ENCODE measurements around the gene OPRPN. TPM values are rescaled to one million over a fixed set of nuclear protein-coding genes. Genes with fewer than 3 reads are reported as not detected.

OPRPN gene
- total and polyA plus RNA-seq, 2 of the 8 experiments (the other 6 are each of a cell fraction or from before 2014, with no cell fraction given), result not detected

- Histone ChIP-seq H2AK5ac (ENCODE audit: low read depth, low read length) (no peak overlapping the region), H2AFZ (ENCODE audit: low read length) (no peak overlapping the region), H3K4ac (replicated peaks; ENCODE audit: insufficient read length, low read depth, low read length) (no peak overlapping the region), H3K79me2 (ENCODE audit: control insufficient read depth in 1 of 2, insufficient read depth in 2 of 2, low read length in 2 of 2) (no peaks in the 10 kb centered on the region), H3K9me3 (ENCODE audit: insufficient read depth in 2 of 2, low read depth in 1 of 2, low read length in 1 of 2) (peaks cover 9 to 12% of the 10 kb centered on the region in 2 experiments; a peak in 2 of 4 replicates), H3K9ac (replicated peaks in 1 of 4; ENCODE audit: extremely low read depth in 1 of 4, low read depth in 3 of 4, low read length in 3 of 4) (no peak overlapping the region), H3K23me2 (ENCODE audit: low read depth, low read length) (no peaks in the 10 kb centered on the region), H4K20me1 (replicated peaks in 1 of 2; ENCODE audit: control insufficient read depth in 1 of 2, insufficient read depth in 2 of 2, low read length in 2 of 2) (no peaks in the 10 kb centered on the region), H3K79me1 (ENCODE audit: low read depth, low read length) (no peaks in the 10 kb centered on the region), H3K4me3 (ENCODE audit: extremely low read depth in 1 of 4, insufficient read depth in 2 of 4, low read depth in 3 of 4, low read length in 4 of 4) (no peak overlapping the region), H4K5ac (ENCODE audit: insufficient read length, low read depth, low read length) (no peak overlapping the region), H4K8ac (ENCODE audit: extremely low read depth, insufficient read depth, low read length) (no peak overlapping the region), H2BK120ac (replicated peaks; ENCODE audit: low read depth, low read length) (no peak overlapping the region), H3K23ac (ENCODE audit: insufficient read length) (no peak overlapping the region), H4K91ac (replicated peaks; ENCODE audit: insufficient read length, low read length) (no peak overlapping the region), H3K56ac (replicated peaks; ENCODE audit: insufficient read length, low read depth, low read length) (no peak overlapping the region), H2BK5ac (ENCODE audit: low read depth, low read length) (no peak overlapping the region), H2BK15ac (ENCODE audit: low read length) (no peak overlapping the region), H2BK12ac (ENCODE audit: low read depth, low read length) (no peak overlapping the region), H3K36me3 (ENCODE audit: control insufficient read depth in 2 of 4, insufficient read depth in 4 of 4, low read length in 3 of 4) (no peaks in the 10 kb centered on the region), H3K4me2 (ENCODE audit: insufficient read depth in 1 of 2, low read depth in 2 of 2, low read length in 2 of 2) (no peak overlapping the region), H3K18ac (ENCODE audit: extremely low read depth, low read length) (no peak overlapping the region), H3K27me3 (replicated peaks in 1 of 4; ENCODE audit: control insufficient read depth in 3 of 4, extremely low read depth in 1 of 4, insufficient read depth in 3 of 4, low read length in 3 of 4) (no peaks in the 10 kb centered on the region), H3K4me1 (replicated peaks in 1 of 4; ENCODE audit: control insufficient read depth in 3 of 4, insufficient read depth in 4 of 4, low read length in 3 of 4) (no peaks in the 10 kb centered on the region), H2BK20ac (ENCODE audit: low read length) (no peak overlapping the region), H3K14ac (ENCODE audit: insufficient read length) (no peak overlapping the region), H3K27ac (ENCODE audit: low read depth, low read length) (no peak overlapping the region)
- ChIA-PET CTCF (ENCODE audit: partially characterized antibody) (interaction anchor here (1.0 kb wide), 1 partner anchor 132 kb away, joined by 3 read pairs; no protein-coding TSS in a partner anchor), POLR2A (ENCODE audit: partially characterized antibody) (no interaction called here)
- FAIRE-seq (no peak), DNase-seq (ENCODE audit: low read depth in 1 of 2, low spot score in 2 of 2) (no peak)
- TF ChIP-seq CEBPB (IDR thresholded peaks at IDR 0.05; ENCODE audit: low read depth, low read length) (no peak), CHD2 (IDR thresholded peaks at IDR 0.05; ENCODE audit: low read length) (no peak), TCF12 (IDR thresholded peaks at IDR 0.05; ENCODE audit: low read depth, low read length) (no peak), MAX (IDR thresholded peaks at IDR 0.05) (no peak), TEAD4 (IDR thresholded peaks at IDR 0.05; ENCODE audit: low read depth, low read length) (no peak)
Observed at GRCh38 chr4:70426789-70427188, 29.0 kb downstream of the OPRPN start.
